Activated T-cell treated with anti-CD3 and anti-CD28 coated beads, Interleukin-2, amount 50 U/mL, for 24 hours (primary cell): ENCODE data around the gene DHRS12.

Experiments
- DNase-seq: peaks from one replicate; pipeline ENCODE4 v3.0.0-alpha.2; 2020
- H3K27ac Mint-ChIP-seq: 2 replicates; pipeline ENCODE4 v1.8.0; 2020; ENCODE audit warnings: mild to moderate bottlenecking, mixed read lengths
- H3K27me3 Mint-ChIP-seq: 2 replicates; pipeline ENCODE4 v1.8.0; 2020; ENCODE audit warnings: mixed read lengths
- H3K36me3 Mint-ChIP-seq: 2 replicates; pipeline ENCODE4 v1.8.0; 2020; ENCODE audit warnings: low read depth, mixed read lengths
- H3K4me1 Mint-ChIP-seq: 2 replicates; pipeline ENCODE4 v1.8.0; 2020; ENCODE audit warnings: low read depth, mixed read lengths
- H3K4me3 Mint-ChIP-seq: 2 replicates; pipeline ENCODE4 v1.8.0; 2020; ENCODE audit warnings: mild to moderate bottlenecking, moderate library complexity, mixed read lengths
- H3K9me3 Mint-ChIP-seq: 2 replicates; pipeline ENCODE4 v1.8.0; 2020; ENCODE audit warnings: mixed read lengths

Gene DHRS12

DNA sequence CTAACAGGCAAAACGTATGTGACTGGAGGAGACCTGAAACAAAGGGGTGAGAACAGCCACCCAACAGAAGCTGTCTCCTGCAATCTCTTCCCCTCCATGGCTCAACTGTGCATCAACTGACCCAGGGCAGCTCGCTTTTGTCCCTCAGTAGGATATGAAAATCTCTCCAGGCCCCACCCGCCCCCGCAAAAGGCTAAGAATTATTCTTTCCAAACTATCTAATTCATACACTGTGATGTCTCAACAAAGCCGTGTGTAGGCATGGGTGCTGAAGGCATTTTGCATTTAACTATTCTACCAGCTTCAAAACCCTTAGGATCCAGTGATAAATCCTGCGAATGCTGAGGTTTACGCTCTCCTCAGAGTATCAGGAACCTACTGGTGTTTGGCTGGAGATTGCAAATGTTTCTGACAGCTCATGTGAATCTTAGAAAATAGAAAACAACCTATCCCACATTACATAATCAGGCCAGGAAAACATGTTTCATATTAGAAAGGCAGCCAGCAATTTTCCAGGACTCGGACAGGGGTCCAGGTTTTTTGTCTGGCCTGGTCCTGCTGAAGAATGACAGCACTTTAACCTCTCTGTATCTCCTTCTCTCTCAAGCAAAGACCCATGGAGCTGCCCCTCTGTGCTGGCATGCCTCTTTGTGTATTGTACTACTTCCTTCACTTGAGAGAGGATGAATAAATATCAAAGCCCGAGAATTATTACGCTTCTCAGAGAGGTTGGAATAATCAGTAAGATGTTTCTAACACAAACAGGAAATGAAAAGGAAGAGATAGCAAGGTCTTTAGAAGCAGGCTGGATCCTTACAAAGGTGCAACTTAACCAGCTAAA lies 17.3 kb downstream of the DHRS12 start:
- H3K4me3 Mint-ChIP-seq = no peak overlapping the region
- H3K27ac Mint-ChIP-seq = no peak overlapping the region

DNA sequence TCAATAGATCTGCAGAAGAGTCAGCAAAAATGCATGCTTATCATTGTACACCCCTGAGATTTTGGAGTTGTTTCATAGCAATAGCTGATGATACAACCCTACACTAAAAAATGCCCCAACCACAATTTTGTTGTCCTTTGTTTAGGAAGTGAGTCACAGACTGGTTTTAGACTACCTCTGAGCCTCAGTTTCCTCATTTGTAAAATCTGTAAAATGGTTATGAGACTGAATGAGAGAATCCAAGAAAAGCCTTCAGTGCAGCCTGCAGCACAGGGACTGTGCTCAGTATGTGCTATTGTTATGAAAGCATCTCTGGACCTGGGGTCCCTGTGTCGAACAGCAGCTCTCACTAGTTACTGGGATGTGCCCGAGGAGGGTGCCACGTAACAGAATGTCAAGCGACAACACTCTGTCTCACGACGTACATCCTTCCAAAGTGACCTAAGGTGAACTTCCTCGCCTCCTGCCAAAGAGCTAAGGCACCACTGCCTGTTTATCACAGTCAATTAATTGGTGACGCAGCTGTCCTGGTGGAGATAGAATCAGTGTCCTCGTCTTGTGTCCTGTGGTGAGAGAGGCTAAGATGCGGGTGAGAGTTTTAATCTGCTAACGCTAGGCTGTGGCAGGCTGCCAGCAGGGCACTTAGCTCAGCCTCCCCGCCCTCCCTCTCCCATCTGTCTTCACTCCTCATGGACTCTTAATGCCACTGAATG lies 18.1 kb downstream of the DHRS12 start:
- no peak overlapping the region for H3K27ac Mint-ChIP-seq
- H3K4me3 Mint-ChIP-seq = no peak overlapping the region
- no peaks in the 10 kb centered on the region for H3K27me3 Mint-ChIP-seq
- no peak for DNase-seq
- H3K36me3 Mint-ChIP-seq = peaks cover 8% of the 10 kb centered on the region
- H3K9me3 Mint-ChIP-seq = no peaks in the 10 kb centered on the region
- peaks cover 6% of the 10 kb centered on the region for H3K4me1 Mint-ChIP-seq

More for the DNA sequence above, 17.3 kb downstream of the DHRS12 start:
- H3K9me3 Mint-ChIP-seq = no peaks in the 10 kb centered on the region
- peaks cover 6% of the 10 kb centered on the region for H3K4me1 Mint-ChIP-seq
- H3K27me3 Mint-ChIP-seq = no peaks in the 10 kb centered on the region
- H3K36me3 Mint-ChIP-seq = peaks cover 8% of the 10 kb centered on the region
- DNase-seq = no peak

DNA sequence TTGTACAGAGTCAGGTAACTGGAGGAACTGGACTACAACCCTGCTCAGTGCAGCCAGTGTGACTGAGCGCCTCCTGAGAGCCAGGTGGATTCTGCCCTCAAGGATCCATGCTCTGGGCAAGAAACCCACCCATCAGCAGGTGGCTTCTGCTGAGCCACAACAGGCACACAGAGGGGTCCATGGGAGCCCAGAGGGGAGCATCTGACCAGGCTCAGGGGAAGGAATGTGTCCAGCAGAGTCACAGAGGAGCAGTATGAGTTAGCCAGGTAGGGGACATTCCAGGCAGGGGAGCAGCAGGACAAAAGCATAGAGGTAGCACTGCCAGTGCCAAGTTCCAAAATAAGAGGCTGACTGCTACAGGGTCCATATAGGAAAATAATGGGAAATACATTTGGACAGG lies 19.9 kb downstream of the DHRS12 start:
- Mint-ChIP-seq H3K27me3 (no peaks in the 10 kb centered on the region), H3K36me3 (peaks cover 2% of the 10 kb centered on the region), H3K9me3 (no peaks in the 10 kb centered on the region), H3K27ac (peak overlapping the region; percentile 39), H3K4me1 (peaks cover 6% of the 10 kb centered on the region), H3K4me3 (no peak overlapping the region)
- DNase-seq = no peak

DNA sequence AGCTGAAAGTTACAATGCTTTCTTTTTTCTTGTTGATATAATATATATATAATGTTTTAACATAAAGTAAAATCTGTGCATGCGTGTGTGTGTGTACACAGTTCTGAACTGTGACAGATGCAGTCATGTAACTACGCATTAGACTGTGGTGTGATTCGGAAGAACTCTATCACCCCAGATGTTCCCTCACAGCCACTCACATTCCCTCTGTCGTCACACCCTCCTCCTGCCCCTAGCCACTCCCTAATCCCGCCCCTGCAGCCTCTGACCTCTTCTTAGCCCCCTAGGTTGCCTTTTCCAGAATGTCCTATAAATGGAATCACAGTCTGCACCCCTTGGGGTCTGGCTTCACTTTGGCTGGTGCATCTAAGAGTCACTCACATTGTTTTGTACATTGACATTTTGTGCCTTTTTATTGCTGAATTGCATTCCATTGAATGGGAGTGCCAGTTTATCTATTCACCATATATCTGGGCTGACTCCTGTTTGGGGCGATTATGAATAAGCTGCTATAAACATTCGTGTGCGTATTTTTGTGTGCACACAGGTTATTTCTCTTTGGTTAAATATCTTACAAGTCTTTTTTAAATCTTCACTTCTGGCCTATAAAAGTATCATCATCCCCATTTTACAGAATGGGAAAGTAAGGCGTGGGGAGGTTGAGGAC lies 20.4 kb downstream of the DHRS12 start:
- Mint-ChIP-seq H3K4me3 (no peak overlapping the region), H3K4me1 (peaks cover 6% of the 10 kb centered on the region), H3K9me3 (no peaks in the 10 kb centered on the region), H3K27me3 (no peaks in the 10 kb centered on the region), H3K27ac (no peak overlapping the region), H3K36me3 (no peaks in the 10 kb centered on the region)
- DNase-seq = no peak

DNA sequence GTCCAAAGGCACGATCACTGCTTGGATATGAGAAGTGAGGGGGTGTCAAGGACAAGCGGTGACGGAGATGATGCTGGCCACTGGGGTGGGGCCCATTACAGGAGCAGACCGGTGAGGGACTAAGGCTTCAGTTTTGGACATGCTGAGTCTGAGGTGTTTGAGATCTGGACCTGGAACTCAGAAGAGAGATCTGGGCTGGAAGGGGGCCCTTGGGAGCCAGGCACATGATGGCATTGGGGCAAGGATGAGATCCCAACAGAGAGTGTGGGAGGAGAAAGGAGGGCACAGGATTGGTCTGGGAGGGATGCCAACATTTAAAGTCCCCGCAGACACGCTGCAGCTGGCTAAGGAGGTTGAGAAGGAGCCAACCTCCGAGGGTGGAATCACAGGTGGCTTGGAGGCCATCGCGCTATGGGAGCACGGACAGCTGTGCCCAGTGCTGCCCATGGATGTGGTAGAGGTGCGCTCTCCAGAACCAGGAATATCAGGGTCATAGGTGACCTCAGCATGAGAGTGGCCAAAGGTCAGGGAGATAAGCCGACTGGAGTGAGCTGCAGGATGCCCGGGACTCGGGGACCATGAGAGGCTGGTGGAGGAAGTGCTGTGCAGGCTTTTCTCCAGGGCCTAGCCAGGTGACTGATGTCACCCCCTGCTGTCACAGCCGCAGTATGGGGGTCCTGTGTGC lies 21.8 kb downstream of the DHRS12 start:
- H3K9me3 Mint-ChIP-seq = no peaks in the 10 kb centered on the region
- no peak overlapping the region for H3K4me3 Mint-ChIP-seq
- H3K36me3 Mint-ChIP-seq = no peaks in the 10 kb centered on the region
- no peak overlapping the region for H3K27ac Mint-ChIP-seq
- no peak for DNase-seq
- H3K4me1 Mint-ChIP-seq = peaks cover 6% of the 10 kb centered on the region
- no peaks in the 10 kb centered on the region for H3K27me3 Mint-ChIP-seq

DNA sequence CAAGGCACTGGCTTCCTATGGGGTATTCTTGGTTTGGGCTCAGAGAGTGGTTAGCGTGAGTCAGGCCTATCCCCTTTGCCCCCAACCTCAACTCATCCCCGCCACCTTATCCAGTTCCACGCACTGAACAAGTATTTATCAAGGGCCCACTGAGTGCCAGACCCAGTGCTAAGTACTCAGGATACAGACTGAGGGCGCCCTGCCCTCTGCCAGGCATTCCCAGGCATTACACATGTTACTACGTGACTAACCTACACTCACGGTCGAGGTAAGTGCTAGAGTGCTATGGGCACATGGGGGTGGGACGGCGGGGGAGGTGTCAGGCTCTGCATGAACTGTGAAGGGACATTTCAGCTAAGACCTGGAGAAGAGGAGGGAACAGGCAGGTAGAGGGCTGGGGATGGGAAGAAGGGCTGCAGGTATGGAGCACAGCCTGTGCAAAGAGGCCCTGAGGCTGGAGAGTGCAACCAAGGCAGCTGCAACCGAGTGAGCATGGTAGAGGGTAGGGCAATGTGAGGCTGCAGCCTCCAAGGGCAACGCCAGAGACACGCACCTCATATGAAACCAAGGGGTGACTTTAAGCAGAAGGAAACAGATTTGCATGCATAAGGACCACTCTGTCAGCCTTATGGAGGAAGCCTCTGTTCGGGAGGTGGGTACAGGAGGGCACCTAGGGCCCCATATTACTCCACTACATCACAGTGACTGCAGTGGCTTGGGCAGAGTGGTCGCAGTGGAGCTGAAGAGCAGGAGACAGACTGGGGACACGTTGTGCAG lies 22.5 kb downstream of the DHRS12 start:
- Mint-ChIP-seq H3K27ac (no peak overlapping the region), H3K9me3 (no peaks in the 10 kb centered on the region), H3K4me3 (no peak overlapping the region), H3K27me3 (no peaks in the 10 kb centered on the region), H3K36me3 (no peaks in the 10 kb centered on the region), H3K4me1 (peaks cover 6% of the 10 kb centered on the region)
- no peak for DNase-seq

DNA sequence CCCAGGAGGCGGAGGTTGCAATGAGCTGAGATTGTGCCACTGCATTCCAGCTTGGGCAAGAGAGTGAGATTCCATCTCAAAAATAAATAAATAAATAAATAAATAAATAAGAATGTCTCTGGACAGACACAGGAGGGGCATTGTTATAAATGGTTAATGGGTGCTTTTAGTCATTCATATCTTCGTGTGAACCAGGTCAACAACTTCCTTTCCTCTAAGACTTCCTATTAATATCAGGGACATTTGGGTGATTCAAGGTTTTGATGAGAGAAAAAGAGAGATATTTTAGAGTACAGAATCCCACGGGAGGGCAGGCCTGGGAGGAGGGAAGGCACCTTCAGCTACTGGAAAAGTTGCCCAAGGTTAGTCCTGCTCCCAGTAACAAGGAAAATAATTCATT lies 23.9 kb downstream of the DHRS12 start:
- Mint-ChIP-seq H3K9me3 (no peaks in the 10 kb centered on the region), H3K27ac (no peak overlapping the region), H3K36me3 (no peaks in the 10 kb centered on the region), H3K4me1 (no peaks in the 10 kb centered on the region), H3K27me3 (no peaks in the 10 kb centered on the region), H3K4me3 (no peak overlapping the region)
- DNase-seq = no peak

DNA sequence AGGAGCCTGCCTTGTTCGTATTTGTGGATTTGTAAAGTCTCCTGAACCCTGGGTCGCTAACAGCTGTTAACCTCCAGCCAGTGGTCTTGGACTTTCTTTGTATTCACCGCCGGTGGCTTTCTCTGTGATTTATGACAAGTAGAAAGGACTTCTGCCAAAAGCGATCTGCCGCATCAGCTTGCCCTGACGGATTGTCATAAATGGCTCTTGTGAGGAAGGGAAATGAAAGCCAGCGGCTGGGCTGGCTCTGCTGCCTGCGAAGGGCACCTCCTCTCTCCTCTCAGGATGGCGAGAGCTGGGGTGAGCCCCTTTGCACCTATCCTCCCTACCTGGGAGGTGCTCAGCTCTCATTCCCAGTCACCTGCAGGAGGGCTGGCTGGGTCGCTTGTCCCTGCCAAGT lies 25.6 kb downstream of the DHRS12 start:
- H3K4me3 Mint-ChIP-seq = no peak overlapping the region
- H3K27me3 Mint-ChIP-seq = no peaks in the 10 kb centered on the region
- no peak overlapping the region for H3K27ac Mint-ChIP-seq
- H3K9me3 Mint-ChIP-seq = no peaks in the 10 kb centered on the region
- H3K4me1 Mint-ChIP-seq = no peaks in the 10 kb centered on the region
- H3K36me3 Mint-ChIP-seq = no peaks in the 10 kb centered on the region
- DNase-seq = no peak

DNA sequence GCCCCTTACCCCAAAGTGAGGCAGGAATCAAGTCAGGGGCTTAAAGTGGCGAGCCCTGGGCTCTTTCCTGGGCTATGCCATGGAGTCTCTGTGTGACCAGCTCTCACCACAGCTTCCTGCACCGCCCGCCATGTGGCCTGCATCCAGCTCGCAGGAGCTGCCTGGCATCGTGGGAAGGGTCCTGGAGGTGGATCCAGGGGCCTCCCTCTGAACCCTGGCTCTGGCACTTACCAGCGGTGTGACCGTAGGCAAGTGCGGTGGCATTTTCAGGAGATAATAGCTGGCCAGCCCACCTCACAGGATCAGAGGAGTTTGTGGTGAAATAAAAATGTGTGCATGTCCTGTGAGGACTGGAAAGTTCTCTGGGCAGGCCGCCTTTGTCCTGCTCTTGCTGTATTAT lies 26.0 kb downstream of the DHRS12 start:
- no peaks in the 10 kb centered on the region for H3K9me3 Mint-ChIP-seq
- no peak for DNase-seq

DNA sequence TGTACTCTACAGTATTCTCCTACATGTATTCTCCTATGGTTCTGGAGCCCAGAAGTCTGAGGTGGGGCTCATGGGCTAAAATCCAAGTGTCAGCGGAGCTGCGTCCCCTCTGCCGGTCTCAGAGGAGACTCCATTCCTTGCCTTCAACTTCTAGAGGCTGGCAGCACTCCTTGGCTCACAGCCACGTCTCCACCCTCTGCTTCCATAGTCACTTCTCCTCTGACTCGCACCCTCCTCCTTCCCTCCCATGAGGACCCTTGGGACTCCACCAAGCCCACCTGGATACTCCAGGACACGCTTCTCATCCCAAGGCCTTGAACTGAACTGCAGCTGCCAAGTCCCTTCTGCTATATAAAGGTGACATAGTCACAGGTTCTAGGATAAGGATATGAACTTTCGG lies 27.8 kb downstream of the DHRS12 start:
- Mint-ChIP-seq H3K27me3 (no peaks in the 10 kb centered on the region), H3K4me3 (no peak overlapping the region), H3K9me3 (no peaks in the 10 kb centered on the region), H3K27ac (no peak overlapping the region), H3K4me1 (no peaks in the 10 kb centered on the region), H3K36me3 (peaks cover 5% of the 10 kb centered on the region)
- DNase-seq = no peak

More for the DNA sequence above, 26.0 kb downstream of the DHRS12 start:
- Mint-ChIP-seq H3K36me3 (no peaks in the 10 kb centered on the region), H3K4me3 (no peak overlapping the region), H3K4me1 (no peaks in the 10 kb centered on the region), H3K27ac (no peak overlapping the region), H3K27me3 (no peaks in the 10 kb centered on the region)

DNA sequence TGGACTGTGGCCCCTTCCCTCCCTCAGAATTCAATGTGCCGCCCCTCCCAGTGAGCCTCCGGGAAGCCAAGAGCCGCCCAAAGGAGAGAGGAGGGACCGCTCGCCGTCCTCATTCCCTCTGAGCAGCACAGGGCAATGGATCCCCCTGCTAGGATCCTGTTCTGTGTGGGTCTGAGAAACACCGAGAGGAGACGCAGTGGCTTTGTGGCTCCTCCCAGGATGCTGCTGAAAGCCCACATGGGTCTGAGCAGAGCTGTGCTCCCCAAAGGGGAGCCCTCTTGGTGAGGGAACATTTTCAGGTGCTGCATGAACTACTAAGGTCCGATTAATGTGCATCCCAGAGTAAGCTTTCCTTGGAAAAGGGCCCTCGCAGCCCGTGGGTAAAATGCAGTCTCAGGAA lies 30.4 kb downstream of the DHRS12 start:
- DNase-seq = no peak
- H3K4me1 Mint-ChIP-seq = no peaks in the 10 kb centered on the region
- peaks cover 5% of the 10 kb centered on the region for H3K36me3 Mint-ChIP-seq
- no peaks in the 10 kb centered on the region for H3K27me3 Mint-ChIP-seq
- no peak overlapping the region for H3K27ac Mint-ChIP-seq
- H3K4me3 Mint-ChIP-seq = no peak overlapping the region
- H3K9me3 Mint-ChIP-seq = no peaks in the 10 kb centered on the region

DNA sequence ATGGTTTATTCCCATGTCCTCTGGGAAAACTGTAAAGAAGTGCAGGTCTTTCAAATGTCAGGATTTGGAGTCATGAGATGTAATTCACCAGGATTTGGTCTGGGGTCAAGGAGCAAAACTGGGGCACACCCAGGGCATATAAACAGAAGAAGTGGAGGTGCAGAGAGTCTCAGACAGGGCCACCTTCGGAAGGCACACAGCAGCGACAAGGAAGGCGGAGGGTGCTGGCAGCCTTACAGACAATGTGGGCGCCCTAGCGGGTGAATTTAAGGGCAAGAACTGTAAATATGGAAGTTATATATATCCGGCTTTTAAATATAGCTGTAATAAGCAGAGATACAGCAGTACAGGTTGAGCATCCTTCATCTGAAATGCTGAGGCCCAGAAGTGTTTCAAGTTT lies 31.2 kb downstream of the DHRS12 start:
- Mint-ChIP-seq H3K9me3 (no peaks in the 10 kb centered on the region), H3K27me3 (no peaks in the 10 kb centered on the region), H3K4me3 (no peak overlapping the region), H3K4me1 (no peaks in the 10 kb centered on the region), H3K36me3 (peaks cover 9% of the 10 kb centered on the region), H3K27ac (no peak overlapping the region)
- DNase-seq = no peak

DNA sequence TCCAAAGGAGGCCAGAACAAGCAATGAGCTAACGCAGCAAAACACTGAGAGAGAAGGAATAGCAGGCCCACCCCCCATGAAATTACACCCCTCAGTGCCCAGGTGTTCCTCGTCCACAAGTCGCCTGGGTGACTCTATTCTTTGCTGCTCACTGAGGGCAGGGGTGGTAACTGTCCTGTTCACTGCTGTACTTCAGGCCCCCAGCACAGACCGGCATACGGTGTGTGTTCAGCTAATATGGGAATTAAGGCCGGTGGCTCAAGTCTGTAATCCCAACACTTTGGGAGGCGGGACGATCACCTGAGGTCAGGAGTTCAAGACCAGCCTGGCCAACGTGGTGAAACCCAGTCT lies 31.9 kb downstream of the DHRS12 start:
- no peaks in the 10 kb centered on the region for H3K27me3 Mint-ChIP-seq
- H3K4me1 Mint-ChIP-seq = no peaks in the 10 kb centered on the region
- no peaks in the 10 kb centered on the region for H3K9me3 Mint-ChIP-seq
- peaks cover 11% of the 10 kb centered on the region for H3K36me3 Mint-ChIP-seq
- peak overlapping the region; percentile 47 for H3K27ac Mint-ChIP-seq
- no peak overlapping the region for H3K4me3 Mint-ChIP-seq
- no peak for DNase-seq
